NCI-H1436 treated with DMSO at 0.1 percent for 48 hours (cell line): ENCODE results near the gene CHRM3.

Experiments used
- DNase-seq: peaks from one replicate; lab custom pipeline; 2025; lab: John Stamatoyannopoulos, UW

The CHRM3 gene

GRCh38 chr1:239413916-239414315 lies 27.5 kb downstream of the CHRM3 start:
- no peak for DNase-seq

- no peak for DNase-seq
Observed at GRCh38 chr1:239417221-239417620, 30.9 kb downstream of the CHRM3 start.

- DNase-seq, result no peak
Observed at GRCh38 chr1:239417986-239418640, 31.7 kb downstream of the CHRM3 start.

GRCh38 chr1:239418681-239419080 lies 32.3 kb downstream of the CHRM3 start:
- no peak for DNase-seq

- DNase-seq, result no peak
Observed at GRCh38 chr1:239421811-239422210, 35.4 kb downstream of the CHRM3 start.

GRCh38 chr1:239422818-239423217 lies 36.5 kb downstream of the CHRM3 start:
- no peak for DNase-seq

GRCh38 chr1:239426821-239427475 lies 40.6 kb downstream of the CHRM3 start:
- no peak for DNase-seq

GRCh38 chr1:239427712-239428111 lies 41.3 kb downstream of the CHRM3 start:
- no peak for DNase-seq

GRCh38 chr1:239428120-239428710 lies 41.8 kb downstream of the CHRM3 start:
- no peak for DNase-seq

GRCh38 chr1:239429163-239429562 lies 42.8 kb downstream of the CHRM3 start:
- no peak for DNase-seq

GRCh38 chr1:239432255-239432654 lies 45.9 kb downstream of the CHRM3 start:
- no peak for DNase-seq

- DNase-seq, result no peak
Observed at GRCh38 chr1:239434181-239434580, 47.8 kb downstream of the CHRM3 start.
